Measurements from ENCODE around the gene ZNF814.

DNA sequence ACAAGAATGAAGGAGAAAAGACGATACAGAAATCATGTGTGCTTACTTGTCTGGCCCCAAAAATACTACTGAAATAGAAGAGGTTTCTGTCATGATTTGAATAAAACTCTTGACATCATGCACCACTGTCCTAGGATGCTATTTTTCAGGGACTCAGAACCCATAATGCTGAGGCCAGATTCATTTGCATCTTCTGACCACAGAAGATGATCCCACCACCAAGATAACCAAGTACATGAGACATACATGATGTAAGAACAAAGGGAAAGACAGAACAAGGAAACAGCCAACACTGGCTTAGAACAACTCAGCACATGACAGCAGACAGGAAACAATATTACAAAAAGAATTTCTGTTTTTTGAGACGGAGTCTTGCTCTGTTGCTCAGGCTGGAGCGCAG lies 76.6 kb downstream of the ZNF814 start:
- TF ChIP-seq, protein P1, sequence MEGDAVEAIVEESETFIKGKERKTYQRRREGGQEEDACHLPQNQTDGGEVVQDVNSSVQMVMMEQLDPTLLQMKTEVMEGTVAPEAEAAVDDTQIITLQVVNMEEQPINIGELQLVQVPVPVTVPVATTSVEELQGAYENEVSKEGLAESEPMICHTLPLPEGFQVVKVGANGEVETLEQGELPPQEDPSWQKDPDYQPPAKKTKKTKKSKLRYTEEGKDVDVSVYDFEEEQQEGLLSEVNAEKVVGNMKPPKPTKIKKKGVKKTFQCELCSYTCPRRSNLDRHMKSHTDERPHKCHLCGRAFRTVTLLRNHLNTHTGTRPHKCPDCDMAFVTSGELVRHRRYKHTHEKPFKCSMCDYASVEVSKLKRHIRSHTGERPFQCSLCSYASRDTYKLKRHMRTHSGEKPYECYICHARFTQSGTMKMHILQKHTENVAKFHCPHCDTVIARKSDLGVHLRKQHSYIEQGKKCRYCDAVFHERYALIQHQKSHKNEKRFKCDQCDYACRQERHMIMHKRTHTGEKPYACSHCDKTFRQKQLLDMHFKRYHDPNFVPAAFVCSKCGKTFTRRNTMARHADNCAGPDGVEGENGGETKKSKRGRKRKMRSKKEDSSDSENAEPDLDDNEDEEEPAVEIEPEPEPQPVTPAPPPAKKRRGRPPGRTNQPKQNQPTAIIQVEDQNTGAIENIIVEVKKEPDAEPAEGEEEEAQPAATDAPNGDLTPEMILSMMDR (IDR thresholded peaks at IDR 0.05; ENCODE audit: low read length), result no peak
- TF ChIP-seq EZH2 (optimal IDR thresholded peaks at IDR 0.05; ENCODE audit: low read depth, low read length) (no peak), EZH2phosphoT487 (IDR thresholded peaks at IDR 0.05; ENCODE audit: low read length) (no peak)
